T-helper 1 cell treated with Interleukin-12 subunit alpha and Interleukin-12 subunit beta and Interleukin-4 antibody, amounts not matched to agents 30 μg/mL and 1 μg/mL, for 36 hours (primary cell): Measurements from ENCODE around the gene POLR3GL.
"Not testable (repeated sequence)": the region's sequence is repeated elsewhere in the genome, so short reads cannot be mapped to it uniquely, and the experiment has no call there.

Source experiments
- H3K27ac Mint-ChIP-seq: one replicate; pipeline ENCODE4 v1.8.0; 2021; ENCODE audit warnings: mild to moderate bottlenecking, mixed read lengths
- H3K27me3 Mint-ChIP-seq: one replicate; pipeline ENCODE4 v1.8.0; 2021; ENCODE audit warnings: low read depth, mixed read lengths
- H3K36me3 Mint-ChIP-seq: one replicate; pipeline ENCODE4 v1.8.0; 2021; ENCODE audit warnings: low read depth, mixed read lengths
- H3K4me1 Mint-ChIP-seq: one replicate; pipeline ENCODE4 v1.8.0; 2021; ENCODE audit warnings: low read depth, mixed read lengths
- H3K4me3 Mint-ChIP-seq: one replicate; pipeline ENCODE4 v1.8.0; 2021; ENCODE audit warnings: mild to moderate bottlenecking, moderate library complexity, mixed read lengths
- H3K9me3 Mint-ChIP-seq: one replicate; pipeline ENCODE4 v1.8.0; 2021; ENCODE audit warnings: mixed read lengths

POLR3GL gene, protein sequence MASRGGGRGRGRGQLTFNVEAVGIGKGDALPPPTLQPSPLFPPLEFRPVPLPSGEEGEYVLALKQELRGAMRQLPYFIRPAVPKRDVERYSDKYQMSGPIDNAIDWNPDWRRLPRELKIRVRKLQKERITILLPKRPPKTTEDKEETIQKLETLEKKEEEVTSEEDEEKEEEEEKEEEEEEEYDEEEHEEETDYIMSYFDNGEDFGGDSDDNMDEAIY

DNA sequence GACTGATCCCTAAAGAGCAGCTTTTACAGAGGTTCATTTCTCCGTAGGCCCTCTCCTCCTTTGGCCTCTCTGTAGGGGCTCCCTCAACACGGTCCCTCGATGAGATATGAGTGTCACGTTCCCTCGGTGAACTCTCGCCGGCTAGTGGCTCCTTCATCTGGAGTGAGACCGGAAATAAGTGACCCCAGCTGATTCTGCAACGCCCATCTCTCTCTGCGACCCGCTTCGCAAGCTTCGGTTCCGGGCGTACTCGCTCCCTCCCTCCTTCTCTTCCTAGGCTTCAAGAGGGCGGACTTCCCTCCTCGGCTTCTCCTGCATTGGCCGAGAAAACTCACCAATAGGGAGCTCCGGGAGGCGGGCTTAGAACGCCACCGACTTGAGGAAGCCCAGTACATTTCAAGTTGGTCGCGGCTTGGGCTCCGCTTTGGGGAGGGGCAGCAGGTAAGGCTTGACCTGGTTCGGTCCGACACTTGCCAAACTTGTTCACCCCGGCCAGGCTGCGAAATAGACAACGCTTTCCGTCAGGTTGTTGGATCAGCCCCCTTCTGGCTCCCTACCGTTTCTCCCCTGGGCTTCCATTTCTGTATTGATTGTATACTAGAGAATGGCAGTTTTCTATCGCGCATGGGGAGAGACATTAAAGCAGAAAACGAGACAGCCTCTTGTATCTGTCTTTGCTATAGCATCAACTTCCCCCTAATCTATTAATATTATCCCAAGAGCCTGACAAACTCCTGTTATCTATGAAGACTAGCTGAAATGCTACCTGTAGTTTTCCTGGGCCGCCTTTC is at the start of gene POLR3GL, which contains the start of gene ANKRD34A:
Gene POLR3GL (plus strand): TSS at position 363 of the 791 bp plus-strand sequence. CDS start 10,176 bp downstream, outside the sequence.
Gene ANKRD34A (minus strand): TSS at position 248 of the 791 bp plus-strand sequence. CDS start 2,816 bp downstream, outside the sequence.
- Mint-ChIP-seq H3K4me1 (peaks cover 40% of the 10 kb centered on the region), H3K36me3 (peaks cover 12% of the 10 kb centered on the region), H3K27me3 (peaks cover 3% of the 10 kb centered on the region), H3K27ac (peak within 1 kb of the TSS; percentile 86), H3K9me3 (peaks cover 14% of the 10 kb centered on the region), H3K4me3 (peak within 1 kb of the TSS; percentile 95)

DNA sequence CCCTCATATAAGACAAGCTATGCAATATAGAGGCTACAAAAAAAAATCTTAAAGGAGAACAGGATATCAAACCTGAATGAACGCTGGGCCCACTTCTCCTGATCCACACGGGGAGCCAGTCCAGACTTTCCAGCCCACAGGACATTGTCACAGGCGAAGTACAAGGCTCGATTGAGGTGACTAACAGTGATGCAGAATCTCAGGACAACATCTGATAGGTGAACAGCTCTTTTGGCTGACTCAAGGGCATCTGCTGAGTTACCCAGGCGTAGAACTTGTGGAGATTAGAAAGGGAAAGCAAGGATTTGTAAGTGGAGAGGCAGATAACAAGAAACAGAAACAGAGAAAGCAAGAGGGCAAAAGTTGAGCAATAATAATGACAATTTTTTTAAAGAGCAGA is 47.7 kb upstream of the POLR3GL start:
- Mint-ChIP-seq H3K27ac (peak overlapping the region; percentile 56), H3K27me3 (no peaks in the 10 kb centered on the region), H3K4me1 (peaks cover 33% of the 10 kb centered on the region), H3K9me3 (no peaks in the 10 kb centered on the region), H3K4me3 (peak overlapping the region; percentile 83), H3K36me3 (peaks cover 42% of the 10 kb centered on the region)

DNA sequence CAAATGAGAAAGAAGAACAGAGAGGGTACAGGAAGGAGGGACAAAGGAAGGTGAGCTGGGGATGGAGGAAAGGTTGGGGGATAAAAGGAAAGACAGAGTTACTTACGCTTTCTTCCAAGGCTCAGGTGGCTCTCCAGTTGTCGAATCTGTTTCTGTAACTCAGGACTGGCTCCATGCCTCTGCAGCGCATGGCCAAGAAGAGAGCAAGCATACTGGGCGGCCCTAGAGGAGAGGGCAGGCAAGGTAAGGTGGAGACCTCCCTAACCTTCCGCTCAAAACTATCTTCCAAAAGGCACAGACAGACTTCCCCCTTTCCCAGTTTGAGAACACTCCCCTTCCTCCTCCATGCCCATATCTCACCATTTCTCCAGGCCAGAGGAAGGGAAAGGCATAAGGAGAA is 46.9 kb upstream of the POLR3GL start:
- peak overlapping the region; percentile 91 for H3K27ac Mint-ChIP-seq
- H3K4me1 Mint-ChIP-seq, result peaks cover 33% of the 10 kb centered on the region
- H3K36me3 Mint-ChIP-seq, result peaks cover 34% of the 10 kb centered on the region
- H3K4me3 Mint-ChIP-seq, result peak overlapping the region; percentile 93
- no peaks in the 10 kb centered on the region for H3K9me3 Mint-ChIP-seq
- no peaks in the 10 kb centered on the region for H3K27me3 Mint-ChIP-seq

DNA sequence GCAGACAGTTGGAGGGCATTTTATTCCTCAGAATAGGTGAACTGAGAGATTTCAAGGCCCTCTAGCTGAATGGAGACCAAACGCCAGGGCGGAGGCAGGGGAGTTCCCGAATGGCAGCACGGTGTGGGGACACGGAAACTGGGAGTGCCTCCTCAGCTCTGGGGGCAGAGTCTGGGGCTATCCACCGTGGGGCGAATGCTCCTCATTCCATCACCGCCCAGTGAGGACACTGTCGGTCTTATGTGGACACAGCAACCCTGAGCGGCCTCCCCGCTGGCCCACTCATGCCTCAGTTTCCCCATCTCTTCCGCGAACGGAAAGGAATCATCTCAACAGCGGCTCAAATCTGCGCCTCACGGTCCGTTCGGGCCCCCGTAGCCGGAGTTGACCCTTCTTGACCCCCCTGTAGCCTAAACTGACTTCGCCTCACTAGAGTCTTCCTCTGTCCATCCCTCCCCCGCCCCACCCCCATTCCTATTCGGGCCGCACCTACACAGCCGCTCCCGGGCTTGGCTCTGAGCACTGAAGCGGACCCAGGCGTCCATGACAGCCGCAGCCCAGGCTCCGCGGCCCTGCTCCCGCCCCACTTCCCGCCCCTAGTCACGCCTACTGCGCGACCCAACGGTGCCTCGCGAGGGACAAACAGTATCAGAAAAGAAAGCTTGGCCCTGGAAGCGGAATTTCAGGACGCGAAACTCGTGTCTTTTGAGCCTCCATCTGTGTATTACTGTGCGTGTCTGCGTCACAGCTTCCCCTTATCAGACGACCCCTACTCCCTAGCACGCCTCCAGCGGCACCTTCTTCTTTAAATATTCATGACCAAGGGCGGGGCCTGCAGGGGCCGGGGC is 46.1 kb upstream of the POLR3GL start, which contains the start of gene PEX11B:
Gene PEX11B (minus strand): TSS at position 574 of the 848 bp plus-strand sequence. CDS start 29 bp downstream, at position 545.
- no peaks in the 10 kb centered on the region for H3K9me3 Mint-ChIP-seq
- peaks cover 32% of the 10 kb centered on the region for H3K4me1 Mint-ChIP-seq
- H3K27ac Mint-ChIP-seq, result peak within 1 kb of the TSS; percentile 91
- peak within 1 kb of the TSS; percentile 93 for H3K4me3 Mint-ChIP-seq
- no peaks in the 10 kb centered on the region for H3K27me3 Mint-ChIP-seq
- H3K36me3 Mint-ChIP-seq, result peaks cover 34% of the 10 kb centered on the region

DNA sequence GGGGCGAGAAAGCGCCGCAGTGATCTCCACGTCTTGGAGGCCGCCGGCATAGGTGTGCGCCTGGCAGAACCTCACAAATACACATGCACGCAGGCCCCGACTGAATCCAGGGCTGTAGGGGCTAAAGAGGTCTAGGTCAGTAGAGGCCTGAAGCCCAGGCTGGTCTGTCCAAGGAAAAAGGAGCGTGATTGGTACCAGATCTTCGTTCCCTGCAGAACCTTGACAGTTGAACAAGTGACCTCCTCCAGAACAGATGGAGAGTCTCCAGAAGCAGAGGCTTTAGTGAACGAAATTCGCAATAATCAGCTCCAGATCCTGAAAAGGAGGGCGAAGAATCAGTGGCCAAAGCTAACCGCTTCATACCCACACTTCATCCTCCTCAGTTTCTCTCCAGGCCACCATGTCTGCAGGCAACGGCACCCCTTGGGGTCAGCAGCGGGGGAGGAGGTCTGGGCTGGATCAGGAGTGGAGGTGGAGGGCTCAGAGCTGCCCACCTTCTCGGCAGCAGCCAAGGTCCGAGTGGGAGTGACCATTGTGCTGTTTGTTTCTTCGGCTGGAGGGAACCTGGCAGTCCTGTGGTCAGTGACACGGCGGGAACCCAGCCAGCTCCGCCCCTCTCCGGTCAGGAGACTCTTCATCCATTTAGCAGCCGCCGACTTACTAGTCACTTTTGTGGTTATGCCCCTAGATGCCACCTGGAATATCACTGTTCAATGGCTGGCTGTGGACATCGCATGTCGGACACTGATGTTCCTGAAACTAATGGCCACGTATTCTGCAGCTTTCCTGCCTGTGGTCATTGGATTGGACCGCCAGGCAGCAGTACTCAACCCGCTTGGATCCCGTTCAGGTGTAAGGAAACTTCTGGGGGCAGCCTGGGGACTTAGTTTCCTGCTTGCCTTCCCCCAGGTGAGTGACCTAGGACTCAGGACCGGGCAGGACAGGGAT is 45.2 kb upstream of the POLR3GL start:
- no peaks in the 10 kb centered on the region for H3K9me3 Mint-ChIP-seq
- H3K4me1 Mint-ChIP-seq, result peaks cover 26% of the 10 kb centered on the region
- peak overlapping the region; percentile 91 for H3K27ac Mint-ChIP-seq
- no peaks in the 10 kb centered on the region for H3K27me3 Mint-ChIP-seq
- peaks cover 28% of the 10 kb centered on the region for H3K36me3 Mint-ChIP-seq
- peak overlapping the region; percentile 93 for H3K4me3 Mint-ChIP-seq

DNA sequence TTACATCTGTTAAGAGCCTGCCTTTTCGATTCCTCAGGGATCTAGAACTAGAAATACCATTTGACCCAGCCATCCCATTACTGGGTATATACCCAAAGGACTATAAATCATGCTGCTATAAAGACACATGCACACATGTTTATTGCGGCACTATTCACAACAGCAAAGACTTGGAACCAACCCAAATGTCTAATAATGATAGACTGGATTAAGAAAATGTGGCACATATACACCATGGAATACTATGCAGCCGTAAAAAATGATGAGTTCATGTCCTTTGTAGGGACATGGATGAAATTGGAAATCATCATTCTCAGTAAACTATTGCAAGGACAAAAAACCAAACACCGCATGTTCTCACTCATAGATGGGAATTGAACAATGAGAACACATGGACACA is 44.2 kb upstream of the POLR3GL start:
- not testable (repeated sequence) for H3K27me3 Mint-ChIP-seq, H3K9me3 Mint-ChIP-seq
- H3K4me1 Mint-ChIP-seq, result peaks cover 26% of the 10 kb centered on the region
- H3K4me3 Mint-ChIP-seq, result peak overlapping the region; percentile 75
- H3K27ac Mint-ChIP-seq, result peak overlapping the region; percentile 70
- H3K36me3 Mint-ChIP-seq, result peaks cover 22% of the 10 kb centered on the region

DNA sequence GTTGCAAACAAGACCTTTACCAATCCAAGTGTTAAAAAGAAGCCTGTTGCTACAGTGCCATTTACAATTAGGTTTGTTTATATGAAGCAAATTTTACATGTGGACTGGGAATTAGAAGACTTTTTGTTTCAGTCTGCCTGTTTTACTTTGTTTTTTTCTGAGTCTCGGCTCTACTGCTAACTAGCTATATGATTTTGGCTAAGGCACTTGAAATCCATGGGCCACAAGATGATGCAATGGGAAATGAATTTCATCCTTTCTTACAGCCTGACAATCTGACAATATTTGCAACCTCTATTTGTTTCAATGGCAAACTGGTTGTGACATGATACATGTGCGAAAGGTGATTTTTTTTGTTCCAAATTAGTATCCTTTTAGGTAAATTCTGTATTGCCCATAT is 42.2 kb upstream of the POLR3GL start:
- Mint-ChIP-seq H3K9me3 (no peaks in the 10 kb centered on the region), H3K4me1 (peaks cover 28% of the 10 kb centered on the region), H3K36me3 (peaks cover 10% of the 10 kb centered on the region), H3K27me3 (no peaks in the 10 kb centered on the region), H3K4me3 (no peak overlapping the region), H3K27ac (no peak overlapping the region)

DNA sequence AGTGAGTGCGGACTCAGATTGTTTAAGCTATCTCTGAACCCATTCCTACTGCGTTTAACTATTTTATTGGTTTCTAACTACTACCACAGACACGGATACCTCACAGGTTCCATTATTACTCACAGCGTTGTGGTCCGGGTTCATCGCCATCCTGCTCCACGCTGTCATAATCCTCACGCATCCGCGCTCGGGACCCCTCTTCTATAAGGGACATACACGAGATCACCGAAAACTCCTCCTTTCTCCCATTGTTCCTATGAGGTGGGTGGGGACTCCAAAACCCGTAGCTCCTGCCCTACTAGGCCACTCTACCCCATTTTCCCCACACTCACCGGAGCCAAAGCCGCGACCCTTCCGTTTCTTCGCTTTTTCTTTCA is 37.8 kb upstream of the POLR3GL start:
- peaks cover 12% of the 10 kb centered on the region for H3K4me1 Mint-ChIP-seq
- no peaks in the 10 kb centered on the region for H3K27me3 Mint-ChIP-seq
- H3K4me3 Mint-ChIP-seq, result no peak overlapping the region
- H3K9me3 Mint-ChIP-seq, result no peaks in the 10 kb centered on the region
- no peak overlapping the region for H3K27ac Mint-ChIP-seq
- peaks cover 4% of the 10 kb centered on the region for H3K36me3 Mint-ChIP-seq

DNA sequence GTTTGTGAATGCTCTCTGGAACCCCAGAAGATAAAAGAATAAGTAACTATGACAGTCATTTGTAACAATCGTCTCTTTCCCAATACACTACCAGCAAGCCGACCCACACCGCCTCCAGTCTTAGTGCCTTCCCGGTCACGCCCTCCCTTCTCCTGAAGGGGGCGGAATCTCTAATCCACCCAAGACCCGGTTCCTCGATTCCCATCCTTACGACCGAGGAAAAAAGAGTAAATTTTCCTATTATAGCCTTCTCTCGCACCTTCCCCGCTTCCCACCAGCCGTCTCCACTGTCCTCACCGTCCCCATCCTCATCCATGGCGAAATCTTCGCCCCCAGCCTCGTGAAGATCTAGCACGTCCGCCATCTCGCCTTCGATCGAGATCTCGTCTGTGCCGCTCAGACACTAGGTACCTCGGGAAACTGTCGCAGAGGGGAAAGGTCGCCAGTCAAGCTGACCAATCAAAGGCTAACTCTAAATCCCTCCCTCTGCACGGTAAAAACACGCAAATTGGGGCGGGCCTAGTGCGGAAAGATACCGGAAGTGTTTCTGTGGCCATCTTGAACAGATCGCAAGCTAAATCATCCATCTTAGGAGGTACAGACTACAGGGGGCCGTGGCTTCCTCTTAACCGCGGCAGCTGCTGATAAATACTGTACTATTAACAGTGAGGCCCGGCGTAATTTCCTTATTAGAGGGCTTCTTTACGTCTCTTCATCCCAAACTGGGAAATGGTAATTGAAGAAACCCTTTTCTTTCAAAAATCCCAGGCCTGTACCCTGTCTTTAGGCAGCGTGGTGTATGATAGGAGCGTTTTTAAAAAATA is 37.2 kb upstream of the POLR3GL start, which contains the start of gene RBM8A:
Gene RBM8A (minus strand): TSS at position 422 of the 824 bp plus-strand sequence. CDS start 58 bp downstream, at position 364.
- Mint-ChIP-seq H3K27me3 (no peaks in the 10 kb centered on the region), H3K4me3 (peak within 1 kb of the TSS; percentile 68), H3K9me3 (no peaks in the 10 kb centered on the region), H3K27ac (peak within 1 kb of the TSS; percentile 18), H3K4me1 (peaks cover 15% of the 10 kb centered on the region), H3K36me3 (peaks cover 5% of the 10 kb centered on the region)

DNA sequence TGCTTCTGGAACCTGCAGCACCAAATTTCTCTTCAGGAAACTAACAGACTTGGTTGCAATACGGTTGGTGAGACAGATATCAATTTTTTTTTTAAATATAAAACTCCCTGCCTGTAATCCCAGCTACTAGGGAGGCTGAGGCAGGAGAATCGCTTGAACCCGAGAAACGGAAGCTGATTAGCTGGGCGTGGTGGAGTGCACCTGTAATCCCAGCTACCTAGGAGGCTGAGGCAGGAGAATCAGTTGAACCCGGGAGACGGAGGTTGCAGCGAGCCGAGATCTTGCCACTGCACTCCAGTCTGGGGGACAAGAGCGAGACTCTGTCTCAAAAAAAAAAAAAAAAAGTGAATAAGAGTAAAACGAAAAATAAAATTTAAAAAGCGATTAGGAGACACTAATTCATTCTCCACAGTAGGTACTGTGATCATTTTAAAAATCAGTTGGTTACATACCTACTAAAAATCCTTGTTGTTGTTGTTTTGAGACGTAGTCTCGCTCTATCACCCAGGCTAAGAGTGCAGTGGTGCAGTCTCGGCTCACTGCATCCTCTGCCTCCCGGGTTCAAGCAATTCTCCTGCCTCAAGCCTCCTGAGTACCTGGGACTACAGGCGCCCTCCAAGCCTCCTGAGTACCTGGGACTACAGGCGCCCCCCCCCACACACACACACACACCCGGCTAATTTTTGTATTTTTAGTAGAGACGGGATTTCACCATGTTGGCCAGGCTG is 36.4 kb upstream of the POLR3GL start:
- Mint-ChIP-seq H3K4me3 (peak overlapping the region; percentile 68), H3K4me1 (peaks cover 23% of the 10 kb centered on the region), H3K27ac (peak overlapping the region; percentile 18), H3K27me3 (no peaks in the 10 kb centered on the region), H3K9me3 (no peaks in the 10 kb centered on the region), H3K36me3 (peaks cover 5% of the 10 kb centered on the region)

DNA sequence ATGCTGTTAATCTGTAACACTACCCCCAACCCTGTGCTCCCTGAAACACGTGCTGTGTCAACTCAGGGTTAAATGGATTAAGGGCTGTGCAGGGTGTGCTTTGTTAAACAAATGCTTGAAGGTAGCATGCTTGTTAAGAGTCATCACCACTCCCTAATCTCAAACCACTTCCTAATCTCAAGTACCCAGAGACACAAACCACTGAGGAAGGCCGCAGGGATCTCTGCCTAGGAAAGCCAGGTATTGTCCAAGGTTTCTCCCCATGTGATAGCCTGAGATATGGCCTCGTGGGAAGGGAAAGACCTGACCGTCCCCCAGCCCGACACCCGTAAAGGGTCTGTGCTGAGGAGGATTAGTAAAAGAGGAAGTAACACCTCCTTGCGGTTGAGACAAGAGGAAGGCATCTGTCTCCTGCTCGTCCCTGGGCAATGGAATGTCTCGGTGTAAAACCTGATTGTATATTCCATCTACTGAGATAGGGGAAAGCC is 31.9 kb upstream of the POLR3GL start:
- H3K4me3 Mint-ChIP-seq, result peak overlapping the region; percentile 63
- H3K27me3 Mint-ChIP-seq, H3K9me3 Mint-ChIP-seq: not testable (repeated sequence)
- peak overlapping the region; percentile 54 for H3K27ac Mint-ChIP-seq
- H3K4me1 Mint-ChIP-seq, result peaks cover 23% of the 10 kb centered on the region
- peaks cover 24% of the 10 kb centered on the region for H3K36me3 Mint-ChIP-seq

DNA sequence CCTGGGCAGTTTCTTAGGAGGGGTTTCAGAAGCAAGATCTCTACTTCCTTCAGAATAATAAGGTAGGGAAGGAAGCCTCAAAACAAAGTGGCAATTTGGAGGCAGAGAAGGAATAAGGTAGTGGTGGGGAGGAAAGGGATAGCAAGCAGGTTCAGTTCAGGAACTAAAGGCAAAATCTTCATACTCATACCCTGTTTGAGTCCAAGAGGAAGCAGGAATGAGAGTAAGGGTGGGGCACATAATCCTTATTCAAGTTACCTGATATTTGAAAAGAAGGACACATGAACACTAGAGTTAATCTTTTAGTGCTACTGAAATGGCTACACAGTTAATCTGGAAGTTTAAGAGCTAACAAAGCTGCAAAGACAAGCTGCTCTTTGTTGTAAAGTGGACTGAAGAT is 28.8 kb upstream of the POLR3GL start:
- H3K36me3 Mint-ChIP-seq, result peaks cover 23% of the 10 kb centered on the region
- H3K4me3 Mint-ChIP-seq, result no peak overlapping the region
- peaks cover 21% of the 10 kb centered on the region for H3K4me1 Mint-ChIP-seq
- H3K27me3 Mint-ChIP-seq, result no peaks in the 10 kb centered on the region
- no peak overlapping the region for H3K27ac Mint-ChIP-seq
- no peaks in the 10 kb centered on the region for H3K9me3 Mint-ChIP-seq
